Measurements from ENCODE around the gene PA2G4. TPM values are rescaled to one million over a fixed set of nuclear protein-coding genes. Genes with fewer than 3 reads are reported as not detected.

PA2G4 gene
- total and polyA plus RNA-seq, 10 of the 15 experiments (the other 5 are each of a cell fraction or from before 2014, with no cell fraction given): 148 to 514 (median 406) TPM

DNA sequence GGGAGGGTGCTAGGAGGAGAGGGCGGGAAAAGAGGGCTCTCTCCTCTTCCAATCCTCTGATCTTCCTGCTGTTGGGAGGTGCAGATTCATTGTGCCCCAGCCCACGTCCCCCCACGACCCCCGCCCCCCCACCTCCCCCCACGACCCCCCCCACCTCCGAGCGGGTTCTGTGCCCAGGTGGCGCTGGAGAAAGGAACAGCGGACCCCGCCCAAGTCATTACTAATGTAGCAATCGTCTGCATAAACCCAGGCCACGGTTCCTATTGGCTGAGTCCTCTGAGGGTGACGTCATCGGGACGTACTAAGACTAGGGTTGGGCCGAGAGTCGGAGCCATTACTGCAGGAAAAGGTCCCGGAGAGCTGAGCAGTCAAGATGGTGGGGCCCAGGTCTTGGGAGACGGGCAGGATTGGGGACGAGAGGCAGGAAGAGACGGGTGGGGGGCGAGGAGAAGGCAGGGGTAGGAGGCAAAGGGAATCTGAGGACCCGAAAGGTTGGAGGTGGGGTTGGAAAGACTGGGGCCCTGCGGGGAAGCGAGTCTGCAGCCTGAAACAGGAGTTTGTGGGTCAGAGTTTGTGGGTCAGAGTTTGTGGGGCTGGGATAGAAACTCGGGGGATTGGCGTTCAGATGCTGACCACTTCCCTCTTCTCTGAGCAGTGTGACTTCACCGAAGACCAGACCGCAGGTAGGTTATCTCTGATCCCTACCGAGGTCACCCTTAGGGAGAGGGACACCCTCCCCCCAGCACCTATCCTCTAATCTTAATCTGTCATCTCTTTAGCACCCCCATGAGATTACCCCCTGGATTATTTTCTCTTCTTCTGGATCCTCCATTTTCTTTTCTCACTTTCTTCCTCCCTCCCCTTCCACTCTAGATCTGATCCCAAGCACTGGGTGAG, 53.9 kb downstream of the PA2G4 start, which contains the start of gene MYL6 (continued):
- TF ChIP-seq ZNF592 (IDR thresholded peaks at IDR 0.05): no peak
- TF ChIP-seq POLR2AphosphoS5 (IDR thresholded peaks at IDR 0.05; ENCODE audit: low read length): peak; percentile 99
- peak; percentile 99 for TF ChIP-seq PML (IDR thresholded peaks at IDR 0.05; ENCODE audit: low read length)
- TF ChIP-seq ESRRA (IDR thresholded peaks at IDR 0.05; ENCODE audit: low read length): no peak
- TF ChIP-seq NFIC (IDR thresholded peaks at IDR 0.05; ENCODE audit: low read depth, low read length): no peak
- no peak for TF ChIP-seq KDM1A (IDR thresholded peaks at IDR 0.05; ENCODE audit: borderline replicate concordance)
- no peak; the same call in 1 of the 2 replicates for TF ChIP-seq TARDBP (IDR thresholded peaks at IDR 0.05; ENCODE audit: borderline replicate concordance)
- no peak for TF ChIP-seq EGR1 (IDR thresholded peaks at IDR 0.05; ENCODE audit: borderline replicate concordance in 1 of 2, low read depth in 2 of 2, low read length in 2 of 2)
- TF ChIP-seq ETV6 (conservative IDR thresholded peaks at IDR 0.05 in 1 of 2, IDR thresholded peaks at IDR 0.05 in 1 of 2; ENCODE audit: borderline replicate concordance in 1 of 2, low read depth in 1 of 2): no peak
- 0 out of 2 replicates have a peak, but pooled peaks have one; percentile 9 for TF ChIP-seq SIN3A (IDR thresholded peaks at IDR 0.05; ENCODE audit: low read depth, low read length)
- TF ChIP-seq EP300 (IDR thresholded peaks at IDR 0.05; ENCODE audit: borderline replicate concordance in 1 of 2, control insufficient read depth in 1 of 2, low read depth in 2 of 2, low read length in 2 of 2): no peak
- no peak for TF ChIP-seq USF1 (IDR thresholded peaks at IDR 0.05; ENCODE audit: borderline replicate concordance, extremely low read length, insufficient read depth, low read depth, low read length)
- TF ChIP-seq ZNF24 (IDR thresholded peaks at IDR 0.05): no peak
- TF ChIP-seq, protein P1, sequence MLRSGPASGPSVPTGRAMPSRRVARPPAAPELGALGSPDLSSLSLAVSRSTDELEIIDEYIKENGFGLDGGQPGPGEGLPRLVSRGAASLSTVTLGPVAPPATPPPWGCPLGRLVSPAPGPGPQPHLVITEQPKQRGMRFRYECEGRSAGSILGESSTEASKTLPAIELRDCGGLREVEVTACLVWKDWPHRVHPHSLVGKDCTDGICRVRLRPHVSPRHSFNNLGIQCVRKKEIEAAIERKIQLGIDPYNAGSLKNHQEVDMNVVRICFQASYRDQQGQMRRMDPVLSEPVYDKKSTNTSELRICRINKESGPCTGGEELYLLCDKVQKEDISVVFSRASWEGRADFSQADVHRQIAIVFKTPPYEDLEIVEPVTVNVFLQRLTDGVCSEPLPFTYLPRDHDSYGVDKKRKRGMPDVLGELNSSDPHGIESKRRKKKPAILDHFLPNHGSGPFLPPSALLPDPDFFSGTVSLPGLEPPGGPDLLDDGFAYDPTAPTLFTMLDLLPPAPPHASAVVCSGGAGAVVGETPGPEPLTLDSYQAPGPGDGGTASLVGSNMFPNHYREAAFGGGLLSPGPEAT (IDR thresholded peaks at IDR 0.05; ENCODE audit: low read depth): peak; percentile 73
- TF ChIP-seq ZZZ3 (IDR thresholded peaks at IDR 0.05; ENCODE audit: control insufficient read depth, insufficient read length, low read depth): no peak
- peak; percentile 79 for TF ChIP-seq LARP7 (IDR thresholded peaks at IDR 0.05)
- no peak; the same call in 1 of the 2 replicates for TF ChIP-seq PAX5 (IDR thresholded peaks at IDR 0.05; ENCODE audit: borderline replicate concordance, low read depth, low read length)
- TF ChIP-seq RFX5 (IDR thresholded peaks at IDR 0.05; ENCODE audit: low read depth, low read length): peak; percentile 85
